Measurements from ENCODE around the gene VWA1. TPM values are rescaled to one million over a fixed set of nuclear protein-coding genes. Genes with fewer than 3 reads are reported as not detected.
A peak's percentile ranks its signal among the peaks of the same experiment; 100 is the strongest.
"Not testable (repeated sequence)": the region's sequence is repeated elsewhere in the genome, so short reads cannot be mapped to it uniquely, and the experiment has no call there.

The VWA1 gene
- total and polyA plus RNA-seq, 5 experiments from 2014 or later = not detected

GRCh38 chr1:1441002-1441888 lies 5.8 kb downstream of the VWA1 start:
- H3K27me3 Mint-ChIP-seq = peaks cover 0 to 17% (median 0%) of the 10 kb centered on the region in 5 donors
- H3K27ac Mint-ChIP-seq = no peak overlapping the region
- DNase-seq (peak; percentile 30 to 68 (median 52)), ATAC-seq (peak; percentile 93 to 95)
- POLR2A ChIA-PET = interaction anchor here (0.6 to 2.3 kb wide), 2 partner anchors 34 to 45 kb away, joined by 3 to 8 read pairs; partner anchors contain the start of gene MRPL20
- H3K4me1 Mint-ChIP-seq = peaks cover 0 to 7% (median 2%) of the 10 kb centered on the region in 4 donors
- no peaks in the 10 kb centered on the region for H3K36me3 Mint-ChIP-seq
- H3K4me3 Mint-ChIP-seq = peak overlapping the region in 1 of 10 donors; percentile 8
- H3K9me3 Mint-ChIP-seq = no peaks in the 10 kb centered on the region

- Mint-ChIP-seq H3K9me3 (no peaks in the 10 kb centered on the region), H3K27ac (no peak overlapping the region), H3K36me3 (no peaks in the 10 kb centered on the region), H3K4me3 (no peak overlapping the region), H3K4me1 (peaks cover 0 to 4% (median 0%) of the 10 kb centered on the region in 4 donors), H3K27me3 (peaks cover 0 to 14% (median 0%) of the 10 kb centered on the region in 5 donors)
- ATAC-seq (no peak), DNase-seq (no peak)
- POLR2A ChIA-PET = interaction anchor here (2.3 kb wide), 1 partner anchor 35 kb away, joined by 8 read pairs; the partner anchor contains the start of gene MRPL20
These were observed 6.7 kb downstream of the VWA1 start for GRCh38 chr1:1442069-1442770.

GRCh38 chr1:1446631-1447030 lies 11.1 kb downstream of the VWA1 start:
- H3K4me1 Mint-ChIP-seq, H3K4me3 Mint-ChIP-seq, H3K36me3 Mint-ChIP-seq, POLR2A ChIA-PET, H3K27me3 Mint-ChIP-seq, H3K27ac Mint-ChIP-seq, DNase-seq, H3K9me3 Mint-ChIP-seq, ATAC-seq: not testable (repeated sequence)

GRCh38 chr1:1449099-1449739 lies 13.7 kb downstream of the VWA1 start, which contains the start of gene ATAD3C:
Gene ATAD3C, plus strand, starts transcription at chr1:1449689. Its CDS starts 995 bp downstream, at chr1:1450684.
- Mint-ChIP-seq H3K9me3 (no peaks in the 10 kb centered on the region), H3K36me3 (no peaks in the 10 kb centered on the region), H3K27me3 (peaks cover 0 to 4% (median 0%) of the 10 kb centered on the region in 5 donors), H3K27ac (peak within 1 kb of the TSS in 2 of 10 donors; percentile 43 to 50), H3K4me3 (no peak within 1 kb of the TSS), H3K4me1 (no peaks in the 10 kb centered on the region)
- DNase-seq (no peak), ATAC-seq (no peak)
- POLR2A ChIA-PET = no interaction called here

- H3K36me3 Mint-ChIP-seq, POLR2A ChIA-PET, H3K27me3 Mint-ChIP-seq, ATAC-seq, H3K9me3 Mint-ChIP-seq, H3K4me1 Mint-ChIP-seq, H3K27ac Mint-ChIP-seq, H3K4me3 Mint-ChIP-seq: not testable (repeated sequence)
- DNase-seq = peak in 1 of 10 donors; percentile 56
These were observed 15.1 kb downstream of the VWA1 start for GRCh38 chr1:1450616-1451015.

GRCh38 chr1:1451696-1452364 lies 16.3 kb downstream of the VWA1 start:
- no peaks in the 10 kb centered on the region for H3K4me1 Mint-ChIP-seq
- H3K27me3 Mint-ChIP-seq = peaks cover 0 to 4% (median 0%) of the 10 kb centered on the region in 5 donors
- H3K36me3 Mint-ChIP-seq = no peaks in the 10 kb centered on the region
- no peaks in the 10 kb centered on the region for H3K9me3 Mint-ChIP-seq
- DNase-seq (peak in 1 of 10 donors; percentile 24), ATAC-seq (no peak)
- H3K27ac Mint-ChIP-seq = no peak overlapping the region
- POLR2A ChIA-PET = no interaction called here
- H3K4me3 Mint-ChIP-seq = no peak overlapping the region

GRCh38 chr1:1452365-1452739 lies 16.9 kb downstream of the VWA1 start:
- H3K9me3 Mint-ChIP-seq, H3K27ac Mint-ChIP-seq, H3K36me3 Mint-ChIP-seq, H3K4me3 Mint-ChIP-seq, ATAC-seq, POLR2A ChIA-PET, H3K4me1 Mint-ChIP-seq, H3K27me3 Mint-ChIP-seq: not testable (repeated sequence)
- DNase-seq = peak in 1 of 10 donors; percentile 19

- Mint-ChIP-seq H3K27me3 (peaks cover 0 to 4% (median 0%) of the 10 kb centered on the region in 5 donors), H3K4me1 (no peaks in the 10 kb centered on the region), H3K9me3 (no peaks in the 10 kb centered on the region), H3K4me3 (no peak overlapping the region), H3K36me3 (no peaks in the 10 kb centered on the region), H3K27ac (no peak overlapping the region)
- ATAC-seq (no peak), DNase-seq (no peak)
- POLR2A ChIA-PET = no interaction called here
These were observed 17.4 kb downstream of the VWA1 start for GRCh38 chr1:1452882-1453281.

GRCh38 chr1:1454286-1455056 lies 19.0 kb downstream of the VWA1 start:
- not testable (repeated sequence) for H3K27ac Mint-ChIP-seq, H3K4me1 Mint-ChIP-seq, DNase-seq, H3K9me3 Mint-ChIP-seq, H3K36me3 Mint-ChIP-seq, H3K4me3 Mint-ChIP-seq, H3K27me3 Mint-ChIP-seq, ATAC-seq
- POLR2A ChIA-PET = interaction anchor here (0.7 kb wide), 1 partner anchor 95 kb away, joined by 11 read pairs; no protein-coding TSS in a partner anchor

GRCh38 chr1:1455366-1455884 lies 19.9 kb downstream of the VWA1 start:
- POLR2A ChIA-PET = no interaction called here
- H3K27me3 Mint-ChIP-seq = peaks cover 0 to 2% (median 0%) of the 10 kb centered on the region in 5 donors
- no peak for DNase-seq
- H3K27ac Mint-ChIP-seq = no peak overlapping the region
- no peaks in the 10 kb centered on the region for H3K36me3 Mint-ChIP-seq
- no peaks in the 10 kb centered on the region for H3K4me1 Mint-ChIP-seq
- H3K9me3 Mint-ChIP-seq = no peaks in the 10 kb centered on the region
- no peak for ATAC-seq
- H3K4me3 Mint-ChIP-seq = no peak overlapping the region

- H3K36me3 Mint-ChIP-seq, H3K9me3 Mint-ChIP-seq, ATAC-seq, H3K27ac Mint-ChIP-seq, H3K4me3 Mint-ChIP-seq, H3K27me3 Mint-ChIP-seq, POLR2A ChIA-PET, H3K4me1 Mint-ChIP-seq, DNase-seq: not testable (repeated sequence)
These were observed 20.4 kb downstream of the VWA1 start for GRCh38 chr1:1455934-1456333.
